Endothelial cell of umbilical vein (primary cell): ENCODE measurements around the gene OR52B6. TPM values are rescaled to one million over a fixed set of nuclear protein-coding genes. Genes with fewer than 3 reads are reported as not detected.

Experiments
- BruUV-seq: library from RNA; stranded (reverse); fragments of 400-500 nt; replicated peaks from 2 replicates; lab custom pipeline; 2021; lab: Mats Ljungman, UMichigan
- CTCF ChIA-PET: fragments of 300-600, 350-600 bp; sonication (Branson Sonifier 250); formaldehyde crosslinking; loops from one replicate; lab custom pipeline; 2021; ENCODE audit warnings: antibody characterized with exemption, inconsistent platforms; lab: Charles Lee
- POLR2A ChIA-PET: fragments of 300-600, 350-600 bp; sonication (Branson Sonifier 250); formaldehyde crosslinking; loops from one replicate; lab custom pipeline; 2021; ENCODE audit warnings: antibody characterized with exemption, inconsistent platforms; lab: Charles Lee
- DNase-seq: peaks from one replicate; pipeline ENCODE4 v3.0.0-alpha.2; 2011; ENCODE audit warnings: low read depth, low spot score
- FAIRE-seq: peaks from 2 replicates; lab custom pipeline; 2011; peaks lifted over from hg19 to GRCh38; lab: Jason Lieb, UNC
- H2AFZ ChIP-seq: 2 replicates; pipeline ENCODE4 v1.6.0; 2012; ENCODE audit warnings: low read depth, low read length, control low read depth, inconsistent platforms
- H3K27ac ChIP-seq: 2 replicates; pipeline ENCODE4 v1.5.1; 2011; ENCODE audit warnings: low read depth, mild to moderate bottlenecking, control low read depth, low read length, moderate library complexity; ENCODE audit not compliant: insufficient read depth
- H3K27me3 ChIP-seq, 2 experiments: 2 replicates each; pipeline versions ENCODE4 v1.6.0 to v1.6.1; 2011; ENCODE audit warnings: low read length in 2 of 2, mixed read lengths in 1 of 2; ENCODE audit not compliant: control insufficient read depth in 2 of 2, insufficient read depth in 2 of 2
- H3K36me3 ChIP-seq, 2 experiments: 2 replicates in 1 of 2; 3 replicates in 1 of 2; pipeline ENCODE4 v1.5.1; 2011; ENCODE audit warnings: low read length in 2 of 2, mild to moderate bottlenecking in 1 of 2, moderate library complexity in 1 of 2; ENCODE audit not compliant: control insufficient read depth in 2 of 2, insufficient read depth in 2 of 2; ENCODE audit errors: extremely low read depth in 1 of 2
- H3K4me1 ChIP-seq: 3 replicates; pipeline ENCODE4 v1.5.1; 2011; ENCODE audit warnings: mild to moderate bottlenecking, low read length; ENCODE audit not compliant: control insufficient read depth, insufficient read depth; ENCODE audit errors: extremely low read depth
- H3K4me2 ChIP-seq: 2 replicates; pipeline ENCODE4 v1.6.1; 2011; ENCODE audit warnings: low read length, control low read depth, mixed read lengths; ENCODE audit not compliant: insufficient read depth
- H3K4me3 ChIP-seq, 3 experiments: fragments of 200-600 bp in 1 of 3; sonication (generic), shearing (Covaris generic) in 1 of 3; replicated peaks in 1 of 3; 2 replicates each; pipeline ENCODE4 v1.5.1; 2011 to 2016; ENCODE audit warnings: control low read depth in 3 of 3, low read length in 3 of 3, mild to moderate bottlenecking in 2 of 3, inconsistent platforms in 1 of 3, low read depth in 1 of 3, moderate library complexity in 1 of 3; ENCODE audit not compliant: insufficient read depth in 1 of 3
- H3K79me2 ChIP-seq: 2 replicates; pipeline ENCODE4 v1.6.0; 2012; ENCODE audit warnings: low read length, inconsistent platforms; ENCODE audit not compliant: control insufficient read depth, insufficient read depth
- H3K9ac ChIP-seq: replicated peaks from 2 replicates; pipeline ENCODE3; 2011; ENCODE audit warnings: low read length, control low read depth; ENCODE audit not compliant: insufficient read depth; ENCODE audit errors: extremely low read depth
- H3K9me1 ChIP-seq: replicated peaks from 3 replicates; pipeline ENCODE4 v1.6.0; 2011; ENCODE audit warnings: mild to moderate bottlenecking, low read length; ENCODE audit not compliant: control insufficient read depth, insufficient read depth; ENCODE audit errors: extremely low read depth
- H3K9me3 ChIP-seq: replicated peaks from 2 replicates; pipeline ENCODE4 v1.5.1; 2012; ENCODE audit warnings: low read length, inconsistent platforms; ENCODE audit not compliant: control insufficient read depth, insufficient read depth
- H4K20me1 ChIP-seq: replicated peaks from 2 replicates; pipeline ENCODE3; 2011; ENCODE audit warnings: mild to moderate bottlenecking, low read length; ENCODE audit not compliant: control insufficient read depth, insufficient read depth; ENCODE audit errors: extremely low read depth
- CTCF ChIP-seq, 2 donors: IDR thresholded peaks; 1 replicate in 1 of 2; 2 replicates in 1 of 2; pipeline ENCODE4 v1.5.1; 2011; ENCODE audit warnings: low read length in 2 of 2, mild to moderate bottlenecking in 2 of 2, moderate library complexity in 2 of 2, control low read depth in 1 of 2, inconsistent platforms in 1 of 2, low read depth in 1 of 2; ENCODE audit not compliant: insufficient read depth in 1 of 2; ENCODE audit errors: extremely low read depth in 1 of 2
- EZH2 ChIP-seq: IDR thresholded peaks from 2 replicates; pipeline ENCODE4 v1.6.1; 2012; ENCODE audit warnings: borderline replicate concordance, low read depth, mild to moderate bottlenecking, moderate library complexity, low read length, inconsistent platforms; ENCODE audit not compliant: severe bottlenecking
- FOS ChIP-seq: IDR thresholded peaks from 2 replicates; pipeline ENCODE4 v1.6.1; 2011; ENCODE audit warnings: mild to moderate bottlenecking, low read length, moderate library complexity, borderline replicate concordance; ENCODE audit not compliant: insufficient read depth
- GATA2 ChIP-seq: IDR thresholded peaks from 2 replicates; pipeline ENCODE4 v1.7.0; 2011; ENCODE audit warnings: low read depth, mild to moderate bottlenecking, moderate library complexity, mixed read lengths, low read length; ENCODE audit not compliant: insufficient read length, insufficient read depth
- JUN ChIP-seq: IDR thresholded peaks from 2 replicates; pipeline ENCODE4 v1.6.1; 2011; ENCODE audit warnings: borderline replicate concordance, low read depth; ENCODE audit not compliant: insufficient read length, insufficient read depth
- MAX ChIP-seq: IDR thresholded peaks from 2 replicates; pipeline ENCODE4 v1.6.1; 2011; ENCODE audit not compliant: insufficient read depth, insufficient read length
- MYC ChIP-seq: IDR thresholded peaks from one replicate; pipeline ENCODE4 v1.6.1; 2011; ENCODE audit warnings: mild to moderate bottlenecking, low read depth, low read length
- POLR2AphosphoS5 ChIP-seq: IDR thresholded peaks from 2 replicates; pipeline ENCODE4 v1.6.1; 2012; ENCODE audit warnings: low read depth, mild to moderate bottlenecking, control low read depth, low read length, moderate library complexity; ENCODE audit not compliant: insufficient read depth
- dilution Hi-C: fragments of 300-500 bp; cut with MboI; formaldehyde crosslinking; loops from one replicate; pipeline ENCODE4 v1.15.0; 2019; ENCODE audit warnings: low sequenced_read_pairs; ENCODE audit not compliant: extremely low pct_ligation_motif_present
- intact Hi-C: fragments of 100-400 bp; cut with micrococcal nuclease; formaldehyde crosslinking; loops from one replicate; pipeline ENCODE4 v1.10.0; 2022
- polyA plus RNA-seq, 4 experiments: library from polyadenylated mRNA; depleted of rRNA in 3 of 4; stranded (reverse) in 3 of 4; unstranded in 1 of 4; fragments of >200 nt; gene quantifications; 2 replicates each; pipeline versions ENCODE4 v1.2.1 to v1.2.3, GENCODE V29; 2011 to 2012; ENCODE audit warnings: missing spikeins in 1 of 4
- total RNA-seq: library from RNA; stranded (reverse); gene quantifications from 2 replicates; pipeline ENCODE4 v1.2.3, GENCODE V29; 2021

OR52B6 gene
- total and polyA plus RNA-seq, 2 donors (not counting 3 experiments of a cell fraction or from before 2014, with no cell fraction given) = not detected

- BruUV-seq = no TSS peak
- intact Hi-C loops (loop anchor here (10.0 kb wide), 1 partner anchor 643 kb away; the partner anchor contains the start of genes CNGA4 and FHIP1B), dilution Hi-C loops (no loop called here)
- FAIRE-seq = no peak
- H3K27ac ChIP-seq = no peak overlapping the region
- ChIA-PET POLR2A (no interaction called here), CTCF (no interaction called here)
- H3K27me3 ChIP-seq = no peaks in the 10 kb centered on the region
- no peaks in the 10 kb centered on the region for H3K79me2 ChIP-seq
- H3K9ac ChIP-seq = no peak overlapping the region
- no peaks in the 10 kb centered on the region for H3K9me3 ChIP-seq
- H3K9me1 ChIP-seq = no peaks in the 10 kb centered on the region
- H2AFZ ChIP-seq = no peak overlapping the region
- DNase-seq = no peak
- no peaks in the 10 kb centered on the region for H4K20me1 ChIP-seq
- H3K4me3 ChIP-seq = no peak overlapping the region
- no peaks in the 10 kb centered on the region for H3K36me3 ChIP-seq
- peaks cover 2% of the 10 kb centered on the region for H3K4me1 ChIP-seq
- no peak overlapping the region for H3K4me2 ChIP-seq
- TF ChIP-seq MAX (no peak), JUN (no peak), POLR2AphosphoS5 (no peak), GATA2 (no peak), EZH2 (no peak), FOS (no peak), CTCF (IDR thresholded peaks at IDR 0.05; ENCODE audit: extremely low read depth in 1 of 2, insufficient read depth in 1 of 2, low read depth in 1 of 2, low read length in 2 of 2) (no peak), MYC (no peak)
Measured at GRCh38 chr11:5591613-5592012, 10.9 kb downstream of the OR52B6 start.
